GM23248 (cell line): ENCODE measurements around the gene SLC44A5. TPM values are rescaled to one million over a fixed set of nuclear protein-coding genes. Genes with fewer than 3 reads are reported as not detected.

Source experiments
- DNase-seq: peaks from one replicate; pipeline ENCODE4 v3.0.0-alpha.2; 2015
- H2AFZ ChIP-seq: fragments of 200-600 bp; sonication (generic); 2 replicates; pipeline ENCODE4 v1.6.1; 2016; ENCODE audit warnings: antibody characterized with exemption
- H3F3A ChIP-seq: fragments of 200-600 bp; sonication (generic); 2 replicates; pipeline ENCODE4 v1.6.1; 2016; ENCODE audit warnings: mild to moderate bottlenecking, antibody characterized with exemption, mixed run types; ENCODE audit not compliant: insufficient read depth
- H3K27ac ChIP-seq: fragments of 200-600 bp; sonication (generic); 2 replicates; pipeline ENCODE4 v1.5.1; 2016; ENCODE audit warnings: mild to moderate bottlenecking
- H3K27me3 ChIP-seq: fragments of 200-600 bp; sonication (generic); replicated peaks from 2 replicates; pipeline ENCODE4 v1.6.1; 2016; ENCODE audit warnings: mild to moderate bottlenecking; ENCODE audit not compliant: insufficient read depth
- H3K36me3 ChIP-seq: fragments of 200-600 bp; sonication (generic); 2 replicates; pipeline ENCODE4 v1.6.1; 2016; ENCODE audit warnings: low read depth, mild to moderate bottlenecking
- H3K4me1 ChIP-seq: fragments of 200-600 bp; sonication (generic); 2 replicates; pipeline ENCODE4 v1.6.1; 2016; ENCODE audit warnings: mild to moderate bottlenecking; ENCODE audit not compliant: insufficient read depth
- H3K4me2 ChIP-seq: fragments of 200-600 bp; sonication (generic); one replicate; pipeline ENCODE4 v1.6.1; 2016; ENCODE audit warnings: mild to moderate bottlenecking; ENCODE audit not compliant: unreplicated experiment
- H3K4me3 ChIP-seq: fragments of 200-600 bp; sonication (generic); 2 replicates; pipeline ENCODE4 v1.5.1; 2016; ENCODE audit warnings: mild to moderate bottlenecking
- H3K79me2 ChIP-seq: fragments of 200-600 bp; sonication (generic); 2 replicates; pipeline ENCODE4 v1.6.1; 2016; ENCODE audit warnings: mild to moderate bottlenecking; ENCODE audit not compliant: insufficient read depth
- H3K9ac ChIP-seq: fragments of 200-600 bp; sonication (generic); 2 replicates; pipeline ENCODE4 v1.6.1; 2016; ENCODE audit warnings: mild to moderate bottlenecking
- H3K9me2 ChIP-seq: fragments of 200-600 bp; sonication (generic); 2 replicates; pipeline ENCODE4 v1.6.1; 2016; ENCODE audit warnings: mixed run types, mild to moderate bottlenecking, moderate library complexity; ENCODE audit not compliant: insufficient read depth
- H3K9me3 ChIP-seq: fragments of 200-600 bp; sonication (generic); one replicate; pipeline ENCODE4 v1.6.1; 2017; ENCODE audit warnings: low read depth
- H4K20me1 ChIP-seq: fragments of 200-600 bp; sonication (generic); 2 replicates; pipeline ENCODE4 v1.6.0; 2016; ENCODE audit not compliant: insufficient read depth
- EZH2 ChIP-seq: fragments of 200-600 bp; sonication (generic); IDR thresholded peaks from 2 replicates; pipeline ENCODE4 v1.6.1; 2018; ENCODE audit warnings: antibody characterized with exemption, mild to moderate bottlenecking; ENCODE audit not compliant: insufficient read depth, poor library complexity, severe bottlenecking
- EZH2phosphoT487 ChIP-seq: fragments of 200-600 bp; sonication (generic); IDR thresholded peaks from 2 replicates; pipeline ENCODE4 v1.6.1; 2018; ENCODE audit warnings: antibody characterized with exemption, moderate library complexity, mild to moderate bottlenecking, low read depth; ENCODE audit not compliant: insufficient read depth
- WGBS, 2 experiments: methylation state at CpG; one replicate each; pipeline ENCODE4 v1.1.6; 2015 to 2017; ENCODE audit warnings: low lambda C conversion rate in 2 of 2, low coverage in 1 of 2; ENCODE audit errors: missing lambda C conversion rate in 2 of 2; 5-methylcytosine and 5-hydroxymethylcytosine counted together
- in situ Hi-C: fragments of 300-500 bp; cut with MboI; formaldehyde crosslinking; loops from 2 replicates; pipeline ENCODE4 v1.15.0; 2020
- polyA plus RNA-seq: library from polyadenylated mRNA; unstranded; fragments of >200 nt; fragmentation: Nextera tagmentation; extraction: Ambion mirVana; gene quantifications from 2 replicates; pipeline ENCODE4 v1.2.1, GENCODE V29; 2016
- total RNA-seq: library from RNA; depleted of rRNA; stranded (reverse); fragments of >200 nt; shearing (Covaris generic); gene quantifications from 2 replicates; pipeline ENCODE4 v1.2.3, GENCODE V29; 2014

Gene SLC44A5
- total and polyA plus RNA-seq, 2 experiments from 2014 or later = not detected

DNA sequence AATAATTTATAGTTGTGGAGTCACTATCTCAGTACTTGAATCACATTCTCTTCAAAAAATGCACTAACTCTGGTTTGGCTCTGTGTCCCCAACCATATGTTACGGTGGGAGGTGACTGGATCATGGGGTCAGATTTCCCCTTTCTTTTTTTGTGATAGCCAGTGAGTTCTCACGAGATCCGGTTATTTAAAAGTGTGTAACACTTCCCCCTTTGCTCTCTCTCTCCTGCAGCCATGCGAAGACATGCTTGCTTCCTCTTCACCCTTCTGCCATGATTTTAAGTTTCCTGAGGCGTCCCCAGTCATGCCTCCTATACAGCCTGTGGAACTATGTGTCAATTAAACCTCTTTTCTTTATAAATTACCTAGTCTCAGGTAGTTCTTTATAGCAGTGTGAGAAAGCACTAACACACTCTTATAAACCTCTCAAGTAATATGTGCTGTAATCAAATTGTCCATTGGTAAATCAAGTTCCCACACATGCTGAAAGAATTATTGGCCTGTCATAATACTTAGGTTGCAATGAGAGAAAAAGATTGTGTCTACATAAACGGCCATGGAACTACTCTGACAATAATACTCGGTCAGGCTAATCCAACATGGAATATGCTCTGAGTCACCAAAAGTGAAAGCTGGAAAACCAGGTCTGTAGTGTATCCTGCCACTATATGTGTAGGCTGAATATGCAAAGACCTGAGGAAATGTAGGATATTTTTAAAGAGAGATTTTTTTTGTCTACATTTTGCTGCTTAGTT lies 107.5 kb downstream of the SLC44A5 start:
- H3K4me3 ChIP-seq = no peak overlapping the region
- WGBS, 2 experiments = 14 to 16% methylated on average over 7 of the region's 7 CpGs
- no peak for DNase-seq
- TF ChIP-seq EZH2 (no peak), EZH2phosphoT487 (no peak)
- H2AFZ ChIP-seq = no peak overlapping the region
- H3K9ac ChIP-seq = no peak overlapping the region
- in situ Hi-C loops = no loop called here
- no peaks in the 10 kb centered on the region for H4K20me1 ChIP-seq
- no peaks in the 10 kb centered on the region for H3K9me3 ChIP-seq
- H3K9me2 ChIP-seq = no peaks in the 10 kb centered on the region
- H3K4me1 ChIP-seq = no peaks in the 10 kb centered on the region
- H3K4me2 ChIP-seq = no peak overlapping the region
- H3F3A ChIP-seq = no peaks in the 10 kb centered on the region
- H3K36me3 ChIP-seq = no peaks in the 10 kb centered on the region
- no peak overlapping the region for H3K27ac ChIP-seq
- H3K79me2 ChIP-seq = no peaks in the 10 kb centered on the region
- H3K27me3 ChIP-seq = no peaks in the 10 kb centered on the region

DNA sequence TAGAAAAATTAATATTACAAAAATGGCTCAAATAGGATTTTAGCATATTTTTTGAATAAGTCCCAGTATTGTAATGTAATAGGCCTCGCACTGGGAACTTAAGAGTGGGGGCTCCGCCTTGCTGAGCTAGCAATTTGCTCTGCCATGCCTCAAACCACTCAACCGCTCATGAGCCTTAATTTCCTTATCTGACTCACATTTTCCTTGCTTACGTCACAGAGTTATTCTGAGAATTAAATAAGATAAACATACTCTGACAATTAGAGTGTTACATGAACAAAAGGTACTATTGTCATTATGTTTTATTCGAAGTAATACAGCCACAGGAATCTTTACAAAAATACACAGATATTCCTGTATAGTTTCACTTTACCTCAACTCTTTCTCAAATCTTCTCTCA lies 108.1 kb downstream of the SLC44A5 start:
- Histone ChIP-seq H3K27me3 (no peaks in the 10 kb centered on the region), H3F3A (no peaks in the 10 kb centered on the region), H2AFZ (no peak overlapping the region), H3K36me3 (no peaks in the 10 kb centered on the region), H3K9me3 (no peaks in the 10 kb centered on the region), H3K79me2 (no peaks in the 10 kb centered on the region), H3K4me3 (no peak overlapping the region), H4K20me1 (no peaks in the 10 kb centered on the region), H3K9ac (no peak overlapping the region), H3K9me2 (no peaks in the 10 kb centered on the region), H3K4me1 (no peaks in the 10 kb centered on the region), H3K27ac (no peak overlapping the region), H3K4me2 (no peak overlapping the region)
- DNase-seq = peak; percentile 0
- in situ Hi-C loops = no loop called here
- 27 to 36% methylated on average over 5 of the region's 5 CpGs for WGBS, 2 experiments
- TF ChIP-seq EZH2phosphoT487 (no peak), EZH2 (no peak)

DNA sequence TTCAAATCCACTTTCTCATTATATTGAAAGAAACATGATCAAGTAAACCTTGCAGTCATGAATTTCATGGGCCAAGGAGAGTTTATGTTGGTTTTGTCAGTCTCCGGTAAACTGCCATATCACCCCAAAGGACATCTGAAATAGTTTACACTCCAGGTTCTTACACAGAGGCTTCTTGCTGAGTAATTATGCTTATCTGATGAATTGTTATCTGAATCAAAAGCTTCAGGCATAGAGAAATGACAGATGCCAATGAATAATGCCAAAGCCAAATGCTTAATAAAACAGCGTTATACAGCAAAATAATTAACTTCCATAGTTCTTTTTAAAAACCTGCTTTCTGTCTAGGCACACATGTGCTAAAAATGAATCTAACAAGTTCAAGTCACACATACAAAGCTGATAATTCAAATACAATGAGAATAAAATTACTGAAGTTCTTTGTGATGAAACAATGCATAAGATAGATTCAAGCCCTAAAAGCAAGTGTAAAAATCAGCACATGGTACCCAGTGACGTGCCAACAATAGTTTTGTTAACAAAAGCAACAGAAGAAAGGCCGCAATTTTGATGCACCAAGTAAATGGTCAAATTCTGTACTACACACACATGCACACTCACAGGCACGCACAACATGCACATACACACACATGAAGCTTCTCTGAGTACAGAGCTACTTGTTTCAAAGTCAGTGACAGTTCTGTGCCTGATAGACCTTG lies 109.2 kb downstream of the SLC44A5 start:
- no peak for TF ChIP-seq EZH2phosphoT487
- TF ChIP-seq EZH2 = no peak
- H3K79me2 ChIP-seq = no peaks in the 10 kb centered on the region
- no peaks in the 10 kb centered on the region for H4K20me1 ChIP-seq
- H3F3A ChIP-seq = no peaks in the 10 kb centered on the region
- no peak for DNase-seq
- no peak overlapping the region for H3K27ac ChIP-seq
- no peak overlapping the region for H3K4me3 ChIP-seq
- H3K4me2 ChIP-seq = no peak overlapping the region
- in situ Hi-C loops = no loop called here
- H3K9me3 ChIP-seq = no peaks in the 10 kb centered on the region
- 29 to 32% methylated on average over 5 of the region's 5 CpGs for WGBS, 2 experiments
- H3K36me3 ChIP-seq = no peaks in the 10 kb centered on the region
- no peak overlapping the region for H3K9ac ChIP-seq
- no peaks in the 10 kb centered on the region for H3K27me3 ChIP-seq
- H2AFZ ChIP-seq = no peak overlapping the region
- H3K9me2 ChIP-seq = no peaks in the 10 kb centered on the region
- no peaks in the 10 kb centered on the region for H3K4me1 ChIP-seq

DNA sequence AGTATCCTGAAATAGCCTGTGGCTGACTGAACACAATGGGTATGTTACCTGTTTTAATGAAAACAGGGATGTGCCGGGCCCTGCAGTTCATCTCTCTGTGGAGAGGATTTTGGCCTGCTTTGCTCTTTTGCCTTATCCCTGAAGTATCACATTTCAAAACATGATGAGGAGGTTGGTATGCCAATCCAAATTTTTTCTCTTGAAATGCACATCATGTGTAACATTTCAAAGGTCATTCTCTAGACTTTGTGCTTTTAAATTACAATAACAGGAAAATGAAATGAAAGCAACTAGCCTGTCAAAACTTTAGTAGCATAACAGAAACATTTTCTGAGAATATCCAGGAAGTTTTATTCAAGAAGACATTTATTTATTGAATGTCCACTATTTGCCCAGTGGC lies 118.9 kb downstream of the SLC44A5 start:
- Histone ChIP-seq H3K9me3 (no peaks in the 10 kb centered on the region), H3K9ac (no peak overlapping the region), H3K79me2 (no peaks in the 10 kb centered on the region), H3K9me2 (no peaks in the 10 kb centered on the region), H2AFZ (no peak overlapping the region), H3K4me2 (no peak overlapping the region), H3K27ac (no peak overlapping the region), H3K36me3 (no peaks in the 10 kb centered on the region), H3K4me1 (no peaks in the 10 kb centered on the region), H4K20me1 (no peaks in the 10 kb centered on the region), H3K4me3 (no peak overlapping the region), H3K27me3 (no peaks in the 10 kb centered on the region), H3F3A (no peaks in the 10 kb centered on the region)
- DNase-seq = no peak
- in situ Hi-C loops = no loop called here
- WGBS, 2 experiments = 0 to 6% methylated on average over 1 of the region's 1 CpG
- no peak for TF ChIP-seq EZH2phosphoT487
- TF ChIP-seq EZH2 = no peak
